CD14-positive monocyte (primary cell): Measurements from ENCODE around the gene NKX6-2. TPM values are rescaled to one million over a fixed set of nuclear protein-coding genes. Genes with fewer than 3 reads are reported as not detected.

ENCODE experiments used
- DNase-seq, 3 donors: peaks; one replicate each; pipeline ENCODE4 v3.0.0-alpha.2; 2011 to 2022
- H2AFZ ChIP-seq: 2 replicates; pipeline ENCODE4 v1.6.0; 2012; ENCODE audit warnings: mild to moderate bottlenecking, low read depth, low read length, inconsistent platforms; ENCODE audit not compliant: insufficient read depth, poor library complexity, severe bottlenecking
- H3K27ac ChIP-seq, 2 donors: 1 replicate in 1 of 2; 2 replicates in 1 of 2; pipeline ENCODE4 v1.5.1; 2012 to 2013; ENCODE audit warnings: low read length in 2 of 2, control low read depth in 1 of 2, inconsistent platforms in 1 of 2, low read depth in 1 of 2, mild to moderate bottlenecking in 1 of 2
- H3K27me3 ChIP-seq, 2 donors: one replicate each; pipeline versions ENCODE4 v1.6.0 to v1.6.1; 2011 to 2013; ENCODE audit warnings: low read length in 2 of 2; ENCODE audit not compliant: control insufficient read depth in 2 of 2, insufficient read depth in 2 of 2
- H3K36me3 ChIP-seq, 2 donors: replicated peaks in 1 of 2; 1 replicate in 1 of 2; 2 replicates in 1 of 2; pipeline versions ENCODE4 v1.5.1 to v1.6.1; 2012 to 2013; ENCODE audit warnings: low read length in 2 of 2, control low read depth in 1 of 2, inconsistent platforms in 1 of 2, mild to moderate bottlenecking in 1 of 2; ENCODE audit not compliant: insufficient read depth in 2 of 2, control insufficient read depth in 1 of 2
- H3K4me1 ChIP-seq, 2 donors: 1 replicate in 1 of 2; 2 replicates in 1 of 2; pipeline versions ENCODE4 v1.5.1 to v1.6.1; 2012 to 2013; ENCODE audit warnings: low read length in 2 of 2, control low read depth in 1 of 2, inconsistent platforms in 1 of 2, mild to moderate bottlenecking in 1 of 2, moderate library complexity in 1 of 2; ENCODE audit not compliant: insufficient read depth in 2 of 2, control insufficient read depth in 1 of 2
- H3K4me2 ChIP-seq: replicated peaks from 2 replicates; pipeline ENCODE3; 2012; ENCODE audit warnings: low read length, moderate library complexity, mild to moderate bottlenecking; ENCODE audit not compliant: poor library complexity, severe bottlenecking; ENCODE audit errors: extremely low read depth
- H3K4me3 ChIP-seq, 3 experiments: fragments of 200-600 bp in 1 of 3; sonication (generic) in 1 of 3; replicated peaks in 1 of 3; 1 replicate in 2 of 3; 2 replicates in 1 of 3; pipeline ENCODE4 v1.5.1; 2011 to 2013; ENCODE audit warnings: low read length in 3 of 3, mild to moderate bottlenecking in 3 of 3, control low read depth in 2 of 3, low read depth in 2 of 3, inconsistent platforms in 1 of 3, moderate library complexity in 1 of 3
- H3K79me2 ChIP-seq: 2 replicates; pipeline ENCODE4 v1.6.0; 2012; ENCODE audit warnings: mild to moderate bottlenecking, control low read depth, inconsistent platforms, low read length, moderate library complexity; ENCODE audit not compliant: insufficient read depth
- H3K9ac ChIP-seq: 2 replicates; pipeline ENCODE4 v1.6.0; 2017; ENCODE audit warnings: low read length, mild to moderate bottlenecking; ENCODE audit not compliant: insufficient read depth, poor library complexity, severe bottlenecking
- H3K9me3 ChIP-seq, 2 donors: replicated peaks in 1 of 2; 1 replicate in 1 of 2; 2 replicates in 1 of 2; pipeline versions ENCODE4 v1.5.1 to v1.6.1; 2012 to 2013; ENCODE audit warnings: low read length in 2 of 2, control low read depth in 1 of 2; ENCODE audit not compliant: control insufficient read depth in 1 of 2, insufficient read depth in 1 of 2
- H4K20me1 ChIP-seq: 2 replicates; pipeline ENCODE4 v1.6.0; 2012; ENCODE audit warnings: mild to moderate bottlenecking, low read length, control low read depth, moderate library complexity; ENCODE audit not compliant: insufficient read depth
- H3K27ac Mint-ChIP-seq, 7 donors: one replicate each; pipeline ENCODE4 v1.8.0; 2020; ENCODE audit warnings: mild to moderate bottlenecking in 7 of 7, mixed read lengths in 7 of 7, moderate library complexity in 6 of 7, inconsistent platforms in 2 of 7
- H3K27me3 Mint-ChIP-seq, 3 donors: one replicate each; pipeline ENCODE4 v1.8.0; 2021 to 2022; ENCODE audit warnings: low read depth in 3 of 3, mild to moderate bottlenecking in 3 of 3, mixed read lengths in 3 of 3, moderate library complexity in 3 of 3, inconsistent platforms in 1 of 3
- H3K36me3 Mint-ChIP-seq, 2 donors: one replicate each; pipeline ENCODE4 v1.8.0; 2020; ENCODE audit warnings: mixed read lengths in 2 of 2, inconsistent platforms in 1 of 2, mild to moderate bottlenecking in 1 of 2
- H3K4me1 Mint-ChIP-seq: one replicate; pipeline ENCODE4 v1.8.0; 2020; ENCODE audit warnings: mild to moderate bottlenecking, mixed read lengths
- H3K4me3 Mint-ChIP-seq, 2 donors: one replicate each; pipeline ENCODE4 v1.8.0; 2020; ENCODE audit warnings: mild to moderate bottlenecking in 2 of 2, mixed read lengths in 2 of 2, moderate library complexity in 1 of 2
- H3K9me3 Mint-ChIP-seq, 7 donors: one replicate each; pipeline ENCODE4 v1.8.0; 2020 to 2022; ENCODE audit warnings: mixed read lengths in 7 of 7, mild to moderate bottlenecking in 6 of 7, moderate library complexity in 6 of 7, inconsistent platforms in 2 of 7
- WGBS: methylation state at CpG from one replicate; pipeline ENCODE4 v1.1.5; 2013; ENCODE audit warnings: missing lambda C conversion rate; ENCODE audit not compliant: insufficient coverage; 5-methylcytosine and 5-hydroxymethylcytosine counted together
- intact Hi-C, 2 donors: fragments of 100-400 bp; cut with micrococcal nuclease; formaldehyde crosslinking; loops; one replicate each; pipeline versions ENCODE4 v1.15.0 to v1.15.1; 2023
- polyA plus RNA-seq, 3 donors: library from polyadenylated mRNA; depleted of rRNA in 1 of 3; unstranded in 2 of 3; stranded (reverse) in 1 of 3; fragments of 300-500 nt in 2 of 3; fragments of >200 nt in 1 of 3; fragmentation: Illumina TruSeq in 2 of 3; gene quantifications; 1 replicate in 2 of 3; 2 replicates in 1 of 3; pipeline ENCODE4 v1.2.3, GENCODE V29; 2012 to 2021
- TF ChIP-seq, protein P1 (sequence below): fragments of 200-600 bp; IDR thresholded peaks from one replicate; pipeline ENCODE4 v1.8.0; 2022; ENCODE audit warnings: antibody characterized with exemption, mild to moderate bottlenecking

Gene NKX6-2
- polyA plus RNA-seq, 3 donors, result not detected

DNA sequence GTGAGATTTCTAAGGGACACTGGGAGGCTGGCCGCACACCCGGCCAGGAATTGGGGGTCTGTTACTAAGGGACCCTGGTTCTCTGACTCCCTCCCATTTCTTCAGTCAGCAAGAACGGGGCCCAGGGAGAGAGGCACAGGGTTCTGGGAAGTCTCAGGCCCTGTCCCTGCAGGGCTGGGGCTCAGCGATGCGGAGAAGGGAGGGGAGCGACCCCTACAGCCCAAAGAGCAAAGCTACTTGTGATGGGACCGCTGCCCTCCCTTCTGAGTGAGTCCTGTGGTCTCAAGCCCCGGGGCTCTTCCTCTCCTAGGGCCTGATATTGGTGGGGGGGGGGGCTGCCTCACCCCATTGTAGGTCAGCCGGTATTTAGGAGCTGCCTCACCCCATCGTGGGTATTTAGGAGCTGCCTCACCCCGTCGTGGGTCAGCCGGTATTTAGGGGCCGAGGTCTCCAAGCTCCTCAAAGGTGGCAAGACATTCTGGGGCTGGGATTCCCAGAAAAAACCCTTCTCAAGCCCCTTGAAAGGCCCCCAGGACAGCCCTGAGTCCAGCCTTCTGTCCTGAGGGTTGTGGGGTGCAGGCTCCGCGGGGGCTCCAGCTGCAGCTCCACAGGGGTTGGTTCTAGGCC lies 16.9 kb upstream of the NKX6-2 start:
- Mint-ChIP-seq H3K4me1 (no peaks in the 10 kb centered on the region), H3K9me3 (peaks cover 0 to 5% (median 3%) of the 10 kb centered on the region in 7 donors), H3K36me3 (no peaks in the 10 kb centered on the region), H3K27me3 (peaks cover 1 to 5% (median 3%) of the 10 kb centered on the region in 3 donors), H3K4me3 (no peak overlapping the region), H3K27ac (no peak overlapping the region)
- H3K4me1 ChIP-seq, result no peaks in the 10 kb centered on the region
- no peak overlapping the region for H3K4me2 ChIP-seq
- no peak overlapping the region for H3K9ac ChIP-seq
- no peak for DNase-seq
- TF ChIP-seq, protein P1, sequence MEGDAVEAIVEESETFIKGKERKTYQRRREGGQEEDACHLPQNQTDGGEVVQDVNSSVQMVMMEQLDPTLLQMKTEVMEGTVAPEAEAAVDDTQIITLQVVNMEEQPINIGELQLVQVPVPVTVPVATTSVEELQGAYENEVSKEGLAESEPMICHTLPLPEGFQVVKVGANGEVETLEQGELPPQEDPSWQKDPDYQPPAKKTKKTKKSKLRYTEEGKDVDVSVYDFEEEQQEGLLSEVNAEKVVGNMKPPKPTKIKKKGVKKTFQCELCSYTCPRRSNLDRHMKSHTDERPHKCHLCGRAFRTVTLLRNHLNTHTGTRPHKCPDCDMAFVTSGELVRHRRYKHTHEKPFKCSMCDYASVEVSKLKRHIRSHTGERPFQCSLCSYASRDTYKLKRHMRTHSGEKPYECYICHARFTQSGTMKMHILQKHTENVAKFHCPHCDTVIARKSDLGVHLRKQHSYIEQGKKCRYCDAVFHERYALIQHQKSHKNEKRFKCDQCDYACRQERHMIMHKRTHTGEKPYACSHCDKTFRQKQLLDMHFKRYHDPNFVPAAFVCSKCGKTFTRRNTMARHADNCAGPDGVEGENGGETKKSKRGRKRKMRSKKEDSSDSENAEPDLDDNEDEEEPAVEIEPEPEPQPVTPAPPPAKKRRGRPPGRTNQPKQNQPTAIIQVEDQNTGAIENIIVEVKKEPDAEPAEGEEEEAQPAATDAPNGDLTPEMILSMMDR, result no peak
- intact Hi-C loops, result no loop called here
- no peak overlapping the region for H2AFZ ChIP-seq
- H3K27ac ChIP-seq, result no peak overlapping the region
- H4K20me1 ChIP-seq, result no peaks in the 10 kb centered on the region
- H3K36me3 ChIP-seq, result no peaks in the 10 kb centered on the region
- H3K9me3 ChIP-seq, result peaks cover 0 to 3% of the 10 kb centered on the region in 2 donors
- no peak overlapping the region for H3K4me3 ChIP-seq
- WGBS, result 88% methylated on average over 9 of the region's 16 CpGs
- no peaks in the 10 kb centered on the region for H3K79me2 ChIP-seq
- H3K27me3 ChIP-seq, result no peaks in the 10 kb centered on the region

DNA sequence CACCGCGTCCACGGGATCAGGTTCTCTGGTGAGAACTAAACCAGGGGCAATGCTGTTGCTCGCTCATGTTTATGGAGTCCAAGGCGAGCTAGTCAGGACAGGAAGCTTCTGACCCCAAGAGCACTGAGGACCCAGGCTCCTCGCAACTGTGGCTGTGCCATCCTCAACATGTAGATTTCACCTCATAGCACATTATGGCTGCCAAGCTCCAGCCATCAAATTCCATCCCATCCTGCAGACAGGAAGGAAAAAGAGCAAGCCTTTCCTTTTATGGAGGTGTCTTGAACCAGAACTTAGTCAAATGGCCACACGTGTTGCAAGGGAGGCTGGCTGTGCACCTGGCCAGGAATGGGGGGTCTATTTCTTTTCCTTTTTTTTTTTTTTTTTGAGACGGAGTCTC lies 16.1 kb upstream of the NKX6-2 start:
- Histone ChIP-seq H3K27me3 (no peaks in the 10 kb centered on the region), H3K9me3 (peaks cover 0 to 3% of the 10 kb centered on the region in 2 donors), H3K9ac (no peak overlapping the region), H3K27ac (no peak overlapping the region), H3K4me1 (no peaks in the 10 kb centered on the region), H3K4me2 (no peak overlapping the region), H4K20me1 (no peaks in the 10 kb centered on the region), H2AFZ (no peak overlapping the region), H3K4me3 (no peak overlapping the region), H3K36me3 (no peaks in the 10 kb centered on the region), H3K79me2 (no peaks in the 10 kb centered on the region)
- 94% methylated on average over 4 of the region's 8 CpGs for WGBS
- Mint-ChIP-seq H3K4me3 (no peak overlapping the region), H3K27ac (no peak overlapping the region), H3K36me3 (no peaks in the 10 kb centered on the region), H3K4me1 (no peaks in the 10 kb centered on the region), H3K9me3 (peaks cover 0 to 5% (median 3%) of the 10 kb centered on the region in 7 donors), H3K27me3 (peaks cover 1 to 5% (median 3%) of the 10 kb centered on the region in 3 donors)
- TF ChIP-seq, protein P1, result no peak
- DNase-seq, result no peak
- intact Hi-C loops, result no loop called here
